ENCODE data around the gene GUCA1A. TPM values are rescaled to one million over a fixed set of nuclear protein-coding genes. Genes with fewer than 3 reads are reported as not detected.
"Not testable (repeated sequence)": the region's sequence is repeated elsewhere in the genome, so short reads cannot be mapped to it uniquely, and the experiment has no call there.

Gene GUCA1A
- total RNA-seq, 1 donor from 2014 or later, result not detected

DNA sequence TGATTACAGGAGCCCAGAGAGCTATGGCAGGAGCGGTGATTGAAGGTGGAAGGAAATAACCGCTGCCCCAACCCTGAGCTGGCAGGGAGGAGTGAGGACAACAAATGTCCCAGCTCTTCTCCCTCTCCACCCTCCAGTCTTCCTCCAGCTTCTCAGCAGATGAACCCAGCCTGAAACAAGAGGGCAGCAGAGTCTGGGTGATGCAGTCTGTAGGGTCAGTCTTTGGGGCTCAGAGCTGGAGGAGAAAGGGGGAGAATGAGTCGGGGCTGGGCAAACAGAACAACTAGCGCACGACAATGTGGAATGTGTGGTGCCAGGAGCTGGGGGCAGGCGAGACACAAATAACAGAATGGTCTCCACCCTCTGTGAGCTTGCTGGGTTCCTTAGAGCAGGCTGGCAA, 4.5 kb upstream of the GUCA1A start:
- H3K9me3 Mint-ChIP-seq, result no peaks in the 10 kb centered on the region
- intact Hi-C loops (cut with micrococcal nuclease), result loop anchor here (5.0 kb wide), 1 partner anchor 49 kb away; the partner anchor contains the start of gene MRPS10
- no peak overlapping the region for H3K27ac Mint-ChIP-seq
- peaks cover 7% of the 10 kb centered on the region for H3K4me1 Mint-ChIP-seq (ENCODE audit: low read depth)
- DNase-seq (ENCODE audit: low spot score), result no peak
- peaks cover 7% of the 10 kb centered on the region for H3K27me3 Mint-ChIP-seq (ENCODE audit: insufficient read depth)
- H3K4me3 Mint-ChIP-seq, result no peak overlapping the region
- no peaks in the 10 kb centered on the region for H3K36me3 Mint-ChIP-seq (ENCODE audit: low read depth)

DNA sequence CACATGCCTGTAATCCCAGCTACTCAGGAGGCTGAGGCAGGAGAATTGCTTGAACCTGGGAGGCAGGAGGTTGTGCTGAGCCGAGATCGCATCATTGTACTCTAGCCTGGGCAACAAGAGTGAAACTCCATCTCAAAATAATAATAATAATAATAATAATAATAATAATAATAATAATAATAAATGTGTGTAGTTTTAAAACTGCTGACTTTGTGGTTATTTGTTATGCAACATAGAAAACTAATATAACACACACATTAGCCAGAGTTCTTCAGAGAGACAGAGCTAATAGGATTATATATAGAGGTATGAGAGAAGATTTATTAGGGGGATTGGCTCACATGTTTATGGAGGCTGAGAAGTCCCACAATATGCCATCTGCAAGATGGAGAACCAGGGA, 3.4 kb upstream of the GUCA1A start:
- not testable (repeated sequence) for H3K27me3 Mint-ChIP-seq (ENCODE audit: insufficient read depth); H3K4me1 Mint-ChIP-seq (ENCODE audit: low read depth); H3K9me3 Mint-ChIP-seq; H3K4me3 Mint-ChIP-seq; H3K27ac Mint-ChIP-seq; H3K36me3 Mint-ChIP-seq (ENCODE audit: low read depth); DNase-seq (ENCODE audit: low spot score)
- intact Hi-C loops (cut with micrococcal nuclease), result loop anchor here (5.0 kb wide), 1 partner anchor 48 kb away; the partner anchor contains the start of gene MRPS10

DNA sequence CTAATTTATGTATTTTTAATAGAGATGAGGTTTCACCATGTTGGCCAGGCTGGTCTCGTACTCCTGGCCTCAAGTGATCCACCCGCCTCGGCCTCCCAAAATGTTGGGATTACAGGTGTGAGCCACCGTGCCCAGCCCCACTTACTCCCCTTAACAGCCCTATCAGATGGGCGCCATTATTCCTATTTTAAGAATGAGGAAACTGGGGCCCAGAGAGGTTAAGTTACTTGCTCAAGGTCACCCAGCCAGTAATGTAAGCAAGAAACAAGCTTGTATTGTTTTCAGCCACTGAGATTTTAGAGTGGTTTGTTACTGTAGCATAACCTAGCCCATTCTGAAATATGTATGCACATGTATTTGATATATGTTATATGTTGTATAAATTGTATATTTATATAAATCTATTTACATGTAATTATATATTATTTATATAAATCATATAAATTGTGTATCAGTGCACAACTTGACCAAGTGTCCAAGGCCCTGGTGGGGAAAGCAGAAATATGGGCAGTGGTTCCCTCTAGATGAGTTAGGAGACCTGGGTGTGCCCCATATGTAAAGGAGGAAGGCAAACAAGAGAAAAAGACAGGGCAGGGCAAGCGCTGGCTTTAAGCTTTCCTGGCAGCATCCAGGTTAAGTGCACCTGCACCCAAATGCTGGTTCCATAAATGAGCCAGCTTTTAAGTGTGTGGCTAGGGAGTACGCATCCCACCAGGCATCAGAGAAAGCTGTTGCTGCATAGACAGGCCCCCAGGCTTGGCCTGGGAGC, 1.2 kb upstream of the GUCA1A start:
- Mint-ChIP-seq H3K36me3 (ENCODE audit: low read depth) (no peaks in the 10 kb centered on the region), H3K4me3 (no peak overlapping the region), H3K27me3 (ENCODE audit: insufficient read depth) (no peaks in the 10 kb centered on the region), H3K4me1 (ENCODE audit: low read depth) (no peaks in the 10 kb centered on the region), H3K9me3 (no peaks in the 10 kb centered on the region), H3K27ac (no peak overlapping the region)
- DNase-seq (ENCODE audit: low spot score), result no peak
- intact Hi-C loops (cut with micrococcal nuclease), result no loop called here

DNA sequence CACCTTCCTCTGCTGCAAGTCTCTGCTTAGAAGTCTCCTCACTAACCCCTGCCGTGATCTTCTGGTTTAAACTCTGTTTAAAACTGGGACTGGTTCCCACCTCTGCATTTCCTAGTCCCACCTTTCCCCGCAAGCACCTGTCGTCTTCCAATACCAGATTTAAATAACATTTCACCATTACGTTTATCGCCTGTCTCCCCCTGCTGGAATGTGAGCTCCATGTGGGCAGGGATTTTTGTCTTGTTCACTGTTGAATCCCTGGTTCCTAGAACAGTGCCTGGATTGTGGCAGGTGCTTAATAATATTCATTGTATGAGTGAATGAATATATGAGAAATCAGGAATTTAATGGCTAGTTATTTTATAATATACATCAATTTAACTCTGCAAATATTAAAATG, 2.7 kb downstream of the GUCA1A start:
- H3K4me1 Mint-ChIP-seq (ENCODE audit: low read depth), result peaks cover 8% of the 10 kb centered on the region
- peaks cover 3% of the 10 kb centered on the region for H3K27me3 Mint-ChIP-seq (ENCODE audit: insufficient read depth)
- DNase-seq (ENCODE audit: low spot score), result no peak
- H3K36me3 Mint-ChIP-seq (ENCODE audit: low read depth), result no peaks in the 10 kb centered on the region
- no peaks in the 10 kb centered on the region for H3K9me3 Mint-ChIP-seq
- intact Hi-C loops (cut with micrococcal nuclease), result no loop called here
- no peak overlapping the region for H3K27ac Mint-ChIP-seq
- no peak overlapping the region for H3K4me3 Mint-ChIP-seq

DNA sequence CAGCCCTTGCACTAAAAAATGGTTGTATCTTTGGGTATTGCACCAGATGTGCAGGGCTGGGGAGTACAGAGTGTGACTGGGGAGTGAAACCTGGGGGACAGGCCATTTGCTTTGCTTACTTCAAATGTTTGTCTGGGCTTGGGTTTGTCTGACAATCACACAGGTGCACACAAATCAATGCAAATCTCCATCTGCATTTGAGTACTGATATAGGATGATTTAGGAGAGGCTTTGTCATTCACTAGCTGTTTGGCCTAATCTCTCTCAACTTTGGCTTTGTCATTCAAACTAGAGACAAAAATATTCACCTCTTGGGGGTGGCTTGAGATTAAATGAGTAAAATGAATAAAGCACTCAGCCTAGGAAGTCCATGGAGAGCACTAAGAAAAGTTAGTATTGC, 3.8 kb downstream of the GUCA1A start:
- Mint-ChIP-seq H3K36me3 (ENCODE audit: low read depth) (no peaks in the 10 kb centered on the region), H3K9me3 (no peaks in the 10 kb centered on the region), H3K4me1 (ENCODE audit: low read depth) (peaks cover 8% of the 10 kb centered on the region), H3K27ac (no peak overlapping the region), H3K4me3 (no peak overlapping the region), H3K27me3 (ENCODE audit: insufficient read depth) (peaks cover 3% of the 10 kb centered on the region)
- DNase-seq (ENCODE audit: low spot score), result no peak
- intact Hi-C loops (cut with micrococcal nuclease), result no loop called here

DNA sequence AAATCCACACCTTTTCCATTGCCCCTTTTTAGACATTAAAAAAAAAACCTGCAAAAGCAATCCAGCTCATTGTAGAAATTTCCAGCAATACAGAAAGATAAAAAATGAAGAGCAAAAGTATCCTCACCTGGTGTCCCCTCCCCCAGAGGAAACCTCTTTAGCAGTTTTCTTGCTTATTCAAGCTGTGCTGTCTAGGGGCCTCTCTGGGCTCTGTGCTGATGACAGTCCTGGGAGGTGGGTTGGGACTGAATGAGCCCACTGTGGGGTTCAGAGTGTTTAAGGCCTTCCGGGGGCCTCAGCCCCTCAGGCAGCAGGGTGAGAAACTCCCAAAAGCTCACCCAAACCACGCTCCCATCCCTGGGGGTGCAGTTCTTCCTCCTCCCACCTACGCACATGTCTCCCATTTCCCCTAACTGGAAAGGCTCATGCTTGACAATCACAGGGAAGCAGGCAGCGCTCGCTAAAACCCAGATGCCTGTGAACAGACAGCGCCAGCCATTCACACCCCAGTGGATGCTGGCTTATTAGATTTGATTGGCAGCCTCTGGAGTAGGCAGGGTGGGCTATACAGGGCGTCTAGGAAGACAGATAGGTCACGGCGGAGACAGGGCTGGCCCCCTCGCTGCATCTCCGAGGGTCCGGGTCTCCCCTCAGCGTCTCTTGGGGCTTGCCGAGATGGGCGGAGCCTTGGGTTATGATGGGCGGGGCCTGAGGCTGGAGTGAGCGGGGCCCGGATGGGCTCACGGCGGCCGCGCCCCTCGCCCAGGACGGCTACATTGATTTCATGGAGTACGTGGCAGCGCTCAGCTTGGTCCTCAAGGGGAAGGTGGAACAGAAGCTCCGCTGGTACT, 4.6 kb downstream of the GUCA1A start:
- no peaks in the 10 kb centered on the region for H3K36me3 Mint-ChIP-seq (ENCODE audit: low read depth)
- no peak overlapping the region for H3K4me3 Mint-ChIP-seq
- no peak for DNase-seq (ENCODE audit: low spot score)
- H3K9me3 Mint-ChIP-seq, result no peaks in the 10 kb centered on the region
- intact Hi-C loops (cut with micrococcal nuclease), result no loop called here
- no peak overlapping the region for H3K27ac Mint-ChIP-seq
- H3K4me1 Mint-ChIP-seq (ENCODE audit: low read depth), result peaks cover 8% of the 10 kb centered on the region
- H3K27me3 Mint-ChIP-seq (ENCODE audit: insufficient read depth), result peaks cover 3% of the 10 kb centered on the region

DNA sequence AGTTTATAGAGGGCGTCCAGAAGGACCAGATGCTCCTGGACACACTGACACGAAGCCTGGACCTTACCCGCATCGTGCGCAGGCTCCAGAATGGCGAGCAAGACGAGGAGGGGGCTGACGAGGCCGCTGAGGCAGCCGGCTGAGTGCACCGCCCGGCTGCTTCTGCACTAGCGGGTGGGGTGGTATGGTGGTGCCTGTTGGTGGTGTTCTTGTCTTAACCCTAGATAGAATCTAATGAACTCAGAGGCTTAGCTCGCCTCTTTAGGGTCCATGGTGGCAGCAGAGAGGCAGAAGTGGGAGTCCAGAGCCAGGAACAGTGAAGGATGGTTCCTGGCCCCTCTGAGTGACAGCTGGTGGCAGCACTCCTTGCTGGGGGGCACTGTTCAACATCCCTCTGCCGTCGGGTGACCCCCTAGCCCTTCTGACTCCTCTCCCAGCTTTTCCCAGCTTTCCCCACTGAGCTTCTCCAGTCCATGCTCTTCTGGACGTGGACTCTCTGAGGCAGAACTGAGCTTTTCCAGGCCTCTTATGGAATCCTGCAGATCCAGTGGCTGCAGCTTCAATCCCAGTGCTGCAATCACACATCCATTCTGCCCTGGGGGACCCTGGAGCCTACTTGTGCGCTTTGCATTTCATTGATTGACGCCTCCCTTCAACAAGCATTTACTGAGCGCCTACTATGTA, 6.2 kb downstream of the GUCA1A start:
- Mint-ChIP-seq H3K9me3 (no peaks in the 10 kb centered on the region), H3K36me3 (ENCODE audit: low read depth) (no peaks in the 10 kb centered on the region), H3K27ac (no peak overlapping the region), H3K4me1 (ENCODE audit: low read depth) (peaks cover 8% of the 10 kb centered on the region), H3K27me3 (ENCODE audit: insufficient read depth) (peaks cover 3% of the 10 kb centered on the region), H3K4me3 (no peak overlapping the region)
- DNase-seq (ENCODE audit: low spot score), result no peak
- intact Hi-C loops (cut with micrococcal nuclease), result no loop called here

DNA sequence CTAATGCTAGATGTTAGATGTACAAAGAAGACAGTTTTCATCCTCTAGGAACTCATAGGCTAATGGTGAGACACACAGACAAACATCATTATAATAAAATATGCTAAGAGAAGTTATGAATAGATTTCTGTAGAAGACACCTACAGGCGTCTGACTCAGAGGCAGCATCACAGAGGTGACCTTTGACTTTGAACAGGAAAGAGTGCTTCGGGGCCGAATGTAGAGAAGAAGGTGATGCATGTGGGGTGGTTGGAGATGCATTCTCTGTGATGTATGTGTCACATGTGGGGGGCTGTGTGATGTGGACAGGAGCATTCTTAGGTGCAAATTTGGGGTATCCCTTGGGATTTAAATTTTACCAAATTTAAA, 6.8 kb downstream of the GUCA1A start:
- no peak overlapping the region for H3K27ac Mint-ChIP-seq
- H3K36me3 Mint-ChIP-seq (ENCODE audit: low read depth), result no peaks in the 10 kb centered on the region
- H3K4me3 Mint-ChIP-seq, result no peak overlapping the region
- no peak for DNase-seq (ENCODE audit: low spot score)
- H3K27me3 Mint-ChIP-seq (ENCODE audit: insufficient read depth), result peaks cover 3% of the 10 kb centered on the region
- H3K9me3 Mint-ChIP-seq, result no peaks in the 10 kb centered on the region
- intact Hi-C loops (cut with micrococcal nuclease), result no loop called here
- peaks cover 8% of the 10 kb centered on the region for H3K4me1 Mint-ChIP-seq (ENCODE audit: low read depth)

DNA sequence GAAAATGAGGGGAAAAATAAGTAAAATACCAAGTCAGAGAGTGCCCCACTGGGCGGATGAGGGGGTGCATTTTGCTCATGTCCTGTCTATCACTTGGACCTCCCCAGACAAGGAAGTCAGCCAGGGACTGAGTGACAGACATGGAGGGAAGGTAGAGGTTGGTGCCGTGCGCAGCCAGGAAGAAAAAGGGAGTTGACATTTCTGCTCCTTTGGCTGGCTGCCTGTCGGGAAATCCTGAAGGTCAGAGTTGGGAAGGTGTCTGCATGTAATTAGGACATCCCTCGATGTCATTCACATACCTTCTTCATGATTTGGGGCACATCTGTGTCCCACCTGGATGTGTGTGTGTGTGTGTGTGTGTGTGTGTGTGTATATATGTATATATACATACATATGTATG, 8.9 kb downstream of the GUCA1A start:
- no peak overlapping the region for H3K27ac Mint-ChIP-seq
- peaks cover 8% of the 10 kb centered on the region for H3K4me1 Mint-ChIP-seq (ENCODE audit: low read depth)
- no peak for DNase-seq (ENCODE audit: low spot score)
- H3K27me3 Mint-ChIP-seq (ENCODE audit: insufficient read depth), result peaks cover 3% of the 10 kb centered on the region
- H3K9me3 Mint-ChIP-seq, result no peaks in the 10 kb centered on the region
- H3K4me3 Mint-ChIP-seq, result no peak overlapping the region
- H3K36me3 Mint-ChIP-seq (ENCODE audit: low read depth), result no peaks in the 10 kb centered on the region
- intact Hi-C loops (cut with micrococcal nuclease), result no loop called here

DNA sequence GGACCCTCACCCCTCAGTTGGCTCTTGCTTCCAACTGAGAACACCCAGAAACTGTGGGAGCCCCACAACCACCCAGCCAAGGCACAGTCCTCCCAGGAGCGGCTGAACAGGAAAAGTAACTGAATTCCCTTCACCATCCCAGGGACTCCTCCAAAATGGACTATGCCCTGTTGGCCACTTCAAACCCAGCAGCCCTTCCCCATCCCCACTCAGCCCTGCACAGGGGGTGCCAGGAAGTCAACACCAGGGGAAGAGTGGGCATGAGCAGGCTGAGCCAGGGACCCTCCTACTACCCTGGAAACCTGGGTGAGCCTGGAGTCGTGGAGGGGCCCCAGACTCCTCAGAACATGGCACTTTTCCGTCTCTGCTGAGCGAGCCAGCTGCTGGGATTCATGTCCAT, 11.3 kb downstream of the GUCA1A start:
- intact Hi-C loops (cut with micrococcal nuclease), result no loop called here
- DNase-seq (ENCODE audit: low spot score), result no peak
- Mint-ChIP-seq H3K4me1 (ENCODE audit: low read depth) (peaks cover 7% of the 10 kb centered on the region), H3K9me3 (no peaks in the 10 kb centered on the region), H3K27me3 (ENCODE audit: insufficient read depth) (peaks cover 3% of the 10 kb centered on the region), H3K27ac (no peak overlapping the region), H3K36me3 (ENCODE audit: low read depth) (no peaks in the 10 kb centered on the region), H3K4me3 (no peak overlapping the region)

DNA sequence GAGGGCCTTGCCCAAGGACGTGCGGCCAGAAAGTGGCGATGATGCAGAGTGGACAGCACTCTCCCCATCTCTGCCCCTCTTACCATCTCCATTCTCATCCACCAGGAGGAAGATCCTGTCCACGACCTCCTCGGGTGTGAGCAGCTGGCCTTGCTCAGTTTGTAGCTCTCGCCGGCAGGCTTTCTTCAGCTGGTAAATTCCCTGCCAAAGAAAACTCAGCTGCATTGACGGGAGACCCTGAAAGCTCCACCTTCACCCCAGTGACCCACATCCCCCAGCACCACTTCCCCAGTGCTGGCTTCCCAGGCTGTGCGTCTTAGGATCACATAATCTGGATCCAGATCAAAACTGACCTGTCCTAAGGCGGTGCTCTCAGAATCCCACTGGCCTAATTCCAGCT, 12.4 kb downstream of the GUCA1A start:
- H3K27me3 Mint-ChIP-seq (ENCODE audit: insufficient read depth), result peaks cover 3% of the 10 kb centered on the region
- H3K4me3 Mint-ChIP-seq, result no peak overlapping the region
- H3K27ac Mint-ChIP-seq, result no peak overlapping the region
- DNase-seq (ENCODE audit: low spot score), result no peak
- H3K9me3 Mint-ChIP-seq, result no peaks in the 10 kb centered on the region
- intact Hi-C loops (cut with micrococcal nuclease), result no loop called here
- no peaks in the 10 kb centered on the region for H3K36me3 Mint-ChIP-seq (ENCODE audit: low read depth)
- H3K4me1 Mint-ChIP-seq (ENCODE audit: low read depth), result no peaks in the 10 kb centered on the region

DNA sequence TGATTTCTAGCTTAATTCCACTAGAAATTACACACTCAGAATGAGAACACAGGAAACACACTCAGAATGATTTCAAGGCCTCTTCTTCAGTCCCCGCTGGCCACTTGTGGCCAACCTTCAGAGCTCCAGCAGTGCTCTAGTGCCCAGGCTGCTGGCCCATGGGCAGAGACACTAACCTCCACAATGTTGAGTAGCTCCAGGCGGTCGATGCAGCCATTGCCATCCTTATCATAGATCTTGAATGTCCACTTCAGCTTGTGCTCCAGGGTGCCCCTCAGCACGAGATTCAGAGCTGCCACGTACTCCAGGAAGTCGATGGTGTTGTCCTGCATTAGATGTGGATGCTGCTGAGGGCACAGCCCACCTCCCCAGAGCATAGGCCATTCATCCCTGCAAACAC, 15.2 kb downstream of the GUCA1A start:
- Mint-ChIP-seq H3K4me1 (ENCODE audit: low read depth) (no peaks in the 10 kb centered on the region), H3K27me3 (ENCODE audit: insufficient read depth) (peaks cover 3% of the 10 kb centered on the region), H3K27ac (no peak overlapping the region), H3K9me3 (no peaks in the 10 kb centered on the region), H3K36me3 (ENCODE audit: low read depth) (no peaks in the 10 kb centered on the region), H3K4me3 (no peak overlapping the region)
- intact Hi-C loops (cut with micrococcal nuclease), result no loop called here
- DNase-seq (ENCODE audit: low spot score), result no peak
